Measurements from ENCODE around the gene UBE2L6.
A peak's percentile ranks its signal among the peaks of the same experiment; 100 is the strongest.

UBE2L6 gene

GRCh38 chr11:57567515-57568329 lies at the start of gene UBE2L6:
Gene UBE2L6, minus strand, starts transcription at chr11:57567672. Its CDS starts 61 bp downstream, at chr11:57567611.
- peak; percentile 70 to 71 for DNase-seq

- DNase-seq, result no peak
Measured at GRCh38 chr11:57616595-57616994, 49.1 kb upstream of the UBE2L6 start.

- DNase-seq, result no peak
Measured at GRCh38 chr11:57615308-57615707, 47.8 kb upstream of the UBE2L6 start.

GRCh38 chr11:57614234-57614772 lies 46.8 kb upstream of the UBE2L6 start:
- DNase-seq, result no peak

GRCh38 chr11:57610170-57610569 lies 42.7 kb upstream of the UBE2L6 start:
- DNase-seq, result no peak

- no peak for DNase-seq
Measured at GRCh38 chr11:57605028-57605420, 37.6 kb upstream of the UBE2L6 start.

GRCh38 chr11:57604296-57605027 lies 37.0 kb upstream of the UBE2L6 start:
- DNase-seq, result no peak

GRCh38 chr11:57601297-57601696 lies 33.8 kb upstream of the UBE2L6 start:
- DNase-seq, result no peak

- no peak for DNase-seq
Measured at GRCh38 chr11:57599381-57599780, 31.9 kb upstream of the UBE2L6 start.

GRCh38 chr11:57598831-57599155 lies 31.3 kb upstream of the UBE2L6 start:
- DNase-seq, result no peak

GRCh38 chr11:57597916-57598830 lies 30.7 kb upstream of the UBE2L6 start:
- peak in 1 of 2 experiments; percentile 1 for DNase-seq

GRCh38 chr11:57597461-57597915 lies 30.0 kb upstream of the UBE2L6 start, which contains the start of gene SERPING1:
Gene SERPING1, plus strand, starts transcription at chr11:57597685. Its CDS starts 586 bp downstream, at chr11:57598271.
- DNase-seq, result no peak

- no peak for DNase-seq
Measured at GRCh38 chr11:57596266-57596885, 28.9 kb upstream of the UBE2L6 start.

GRCh38 chr11:57588046-57588710 lies 20.7 kb upstream of the UBE2L6 start:
- DNase-seq, result no peak

- DNase-seq, result no peak
Measured at GRCh38 chr11:57586711-57587245, 19.3 kb upstream of the UBE2L6 start.

GRCh38 chr11:57585301-57585700 lies 17.8 kb upstream of the UBE2L6 start:
- DNase-seq, result no peak

GRCh38 chr11:57584341-57584740 lies 16.9 kb upstream of the UBE2L6 start:
- no peak for DNase-seq

- no peak for DNase-seq
Measured at GRCh38 chr11:57574061-57574460, 6.6 kb upstream of the UBE2L6 start.

GRCh38 chr11:57571606-57572005 lies 4.1 kb upstream of the UBE2L6 start:
- no peak for DNase-seq

- DNase-seq, result peak; percentile 80 to 87
Measured at GRCh38 chr11:57568330-57568766, 876 bp upstream of the UBE2L6 start.

- peak in 1 of 2 experiments; percentile 44 for DNase-seq
Measured at GRCh38 chr11:57566905-57567514, 462 bp downstream of the UBE2L6 start.
